ENCODE data around the gene FAM234B. TPM values are rescaled to one million over a fixed set of nuclear protein-coding genes. Genes with fewer than 3 reads are reported as not detected.

Gene FAM234B
- polyA plus RNA-seq, 3 donors, result 1.6 to 3.2 (median 2.0) TPM

- TF ChIP-seq CTCF (IDR thresholded peaks at IDR 0.05), result no peak
- no peak for DNase-seq
- no peak overlapping the region for H3K27ac ChIP-seq (ENCODE audit: low read depth in 1 of 2, low read length in 2 of 2)
- H3K4me2 ChIP-seq (replicated peaks; ENCODE audit: extremely low read depth, low read length, poor library complexity, severe bottlenecking), result no peak overlapping the region
- H3K4me3 Mint-ChIP-seq, result no peak overlapping the region
- H3K36me3 Mint-ChIP-seq, result no peaks in the 10 kb centered on the region
- H3K27me3 Mint-ChIP-seq (ENCODE audit: low read depth in 3 of 3), result peaks cover 0 to 3% (median 1%) of the 10 kb centered on the region in 3 donors
- no peaks in the 10 kb centered on the region for H3K9me3 ChIP-seq (replicated peaks in 1 of 2; ENCODE audit: control insufficient read depth in 1 of 2, insufficient read depth in 1 of 2, low read length in 2 of 2)
- no peaks in the 10 kb centered on the region for H3K79me2 ChIP-seq (ENCODE audit: insufficient read depth, low read length)
- peaks cover 20 to 24% of the 10 kb centered on the region in 2 donors for H3K4me1 ChIP-seq (ENCODE audit: control insufficient read depth in 1 of 2, insufficient read depth in 2 of 2, low read length in 2 of 2)
- H3K4me1 Mint-ChIP-seq, result peaks cover 29% of the 10 kb centered on the region
- H3K9me3 Mint-ChIP-seq, result peaks cover 0 to 6% (median 1%) of the 10 kb centered on the region in 7 donors
- no peaks in the 10 kb centered on the region for H4K20me1 ChIP-seq (ENCODE audit: insufficient read depth, low read length)
- no peaks in the 10 kb centered on the region for H3K27me3 ChIP-seq (ENCODE audit: control insufficient read depth in 2 of 2, insufficient read depth in 2 of 2, low read length in 2 of 2)
- peak overlapping the region in 2 of 7 donors; percentile 21 to 54 for H3K27ac Mint-ChIP-seq
- H3K9ac ChIP-seq (ENCODE audit: insufficient read depth, low read length, poor library complexity, severe bottlenecking), result no peak overlapping the region
- H2AFZ ChIP-seq (ENCODE audit: insufficient read depth, low read depth, low read length, poor library complexity, severe bottlenecking), result no peak overlapping the region
- H3K36me3 ChIP-seq (replicated peaks in 1 of 2; ENCODE audit: control insufficient read depth in 1 of 2, insufficient read depth in 2 of 2, low read length in 2 of 2), result no peaks in the 10 kb centered on the region
- no CpG with 5 or more reads among the region's 1 CpG for WGBS (ENCODE audit: insufficient coverage)
- intact Hi-C loops (cut with micrococcal nuclease), result loop anchor here in 1 of 2 donors (10.0 kb wide), 1 partner anchor 59 kb away; no protein-coding TSS in a partner anchor
- H3K4me3 ChIP-seq (replicated peaks in 1 of 3; ENCODE audit: low read depth in 2 of 3, low read length in 3 of 3), result no peak overlapping the region
These were observed 61.6 kb downstream of the FAM234B start for GRCh38 chr12:13105781-13106180.

GRCh38 chr12:13106666-13107065 lies 62.5 kb downstream of the FAM234B start:
- Mint-ChIP-seq H3K27ac (no peak overlapping the region), H3K4me3 (no peak overlapping the region), H3K4me1 (peaks cover 27% of the 10 kb centered on the region), H3K9me3 (peaks cover 0 to 6% (median 1%) of the 10 kb centered on the region in 7 donors), H3K27me3 (ENCODE audit: low read depth in 3 of 3) (peaks cover 0 to 3% (median 1%) of the 10 kb centered on the region in 3 donors), H3K36me3 (no peaks in the 10 kb centered on the region)
- Histone ChIP-seq H3K4me2 (replicated peaks; ENCODE audit: extremely low read depth, low read length, poor library complexity, severe bottlenecking) (no peak overlapping the region), H2AFZ (ENCODE audit: insufficient read depth, low read depth, low read length, poor library complexity, severe bottlenecking) (no peak overlapping the region), H3K27ac (ENCODE audit: low read depth in 1 of 2, low read length in 2 of 2) (no peak overlapping the region), H3K9ac (ENCODE audit: insufficient read depth, low read length, poor library complexity, severe bottlenecking) (no peak overlapping the region), H3K4me3 (replicated peaks in 1 of 3; ENCODE audit: low read depth in 2 of 3, low read length in 3 of 3) (no peak overlapping the region), H3K79me2 (ENCODE audit: insufficient read depth, low read length) (no peaks in the 10 kb centered on the region), H3K4me1 (ENCODE audit: control insufficient read depth in 1 of 2, insufficient read depth in 2 of 2, low read length in 2 of 2) (peaks cover 16 to 20% of the 10 kb centered on the region in 2 donors), H3K27me3 (ENCODE audit: control insufficient read depth in 2 of 2, insufficient read depth in 2 of 2, low read length in 2 of 2) (no peaks in the 10 kb centered on the region), H3K9me3 (replicated peaks in 1 of 2; ENCODE audit: control insufficient read depth in 1 of 2, insufficient read depth in 1 of 2, low read length in 2 of 2) (no peaks in the 10 kb centered on the region), H3K36me3 (replicated peaks in 1 of 2; ENCODE audit: control insufficient read depth in 1 of 2, insufficient read depth in 2 of 2, low read length in 2 of 2) (no peaks in the 10 kb centered on the region), H4K20me1 (ENCODE audit: insufficient read depth, low read length) (no peaks in the 10 kb centered on the region)
- no peak for DNase-seq
- no peak for TF ChIP-seq CTCF (IDR thresholded peaks at IDR 0.05)
- no CpG with 5 or more reads among the region's 1 CpG for WGBS (ENCODE audit: insufficient coverage)
- intact Hi-C loops (cut with micrococcal nuclease), result loop anchor here in 1 of 2 donors (10.0 kb wide), 1 partner anchor 58 kb away; no protein-coding TSS in a partner anchor
